Fibroblast of peridontal ligament (primary cell): ENCODE data around the gene PDE6B.
"Not testable (repeated sequence)": the region's sequence is repeated elsewhere in the genome, so short reads cannot be mapped to it uniquely, and the experiment has no call there.

ENCODE experiments used
- DNase-seq: peaks from one replicate; pipeline ENCODE4 v3.0.0-alpha.2; 2010; ENCODE audit errors: extremely low read depth

The PDE6B gene

GRCh38 chr4:704198-704891, 79.0 kb downstream of the PDE6B start:
- DNase-seq: no peak

DNA sequence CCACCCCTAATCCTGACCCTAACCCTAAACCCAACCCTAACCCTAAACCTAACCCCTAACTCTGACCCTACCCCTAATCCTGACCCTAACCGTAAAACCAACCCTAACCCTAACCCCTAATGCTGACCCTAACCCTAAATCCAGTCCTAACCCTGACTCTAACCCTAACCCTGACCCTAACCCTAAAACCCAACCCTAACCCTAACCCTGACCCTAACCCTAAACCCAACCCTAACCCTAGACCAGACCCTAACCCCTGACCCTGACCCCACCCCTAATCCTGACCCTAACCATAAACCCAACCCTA, 79.6 kb downstream of the PDE6B start:
- DNase-seq: no peak

DNA sequence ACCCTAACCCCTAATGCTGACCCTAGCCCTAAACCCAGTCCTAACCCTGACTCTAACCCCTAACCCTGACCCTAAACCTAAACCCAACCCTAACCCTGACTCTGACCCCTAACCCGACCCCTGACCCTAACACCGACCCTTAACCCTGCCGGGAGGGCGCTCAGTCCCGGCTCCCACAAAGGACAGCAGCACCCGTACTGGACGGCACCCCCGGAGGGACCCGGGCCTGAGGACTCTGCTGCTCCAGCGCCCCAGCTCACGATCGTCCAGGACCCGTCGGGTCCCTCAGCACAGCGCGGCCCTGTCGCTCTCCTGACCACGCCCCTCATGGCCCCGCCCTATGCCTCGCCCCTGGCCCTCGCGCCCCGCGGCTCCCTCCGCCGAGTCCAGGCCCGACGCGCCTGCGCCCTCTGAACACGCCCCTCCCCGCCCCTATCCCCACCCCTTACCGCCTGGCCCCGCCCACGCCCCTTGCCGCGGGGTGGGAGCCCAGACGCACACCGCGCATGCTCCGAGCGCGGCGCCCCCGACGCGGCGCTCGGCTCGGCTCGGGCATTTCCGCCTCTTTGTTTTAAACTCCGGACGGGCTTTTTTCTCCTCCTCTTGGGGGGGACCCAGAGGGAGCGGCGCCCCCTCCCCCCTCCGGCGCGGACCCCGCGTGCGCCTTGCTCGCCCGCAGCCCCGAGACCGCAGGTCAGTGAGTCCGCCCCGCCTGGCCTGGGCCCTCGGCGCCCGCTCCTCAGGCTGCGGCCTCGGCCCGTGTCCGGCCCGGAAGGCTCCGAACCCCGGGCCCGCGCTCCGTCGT, 80.1 kb downstream of the PDE6B start, which contains the start of gene PCGF3:
TSS of gene PCGF3 (plus strand) at position 555 of the 805 bp plus-strand sequence. CDS start 27,849 bp downstream, outside the sequence.
- peak; percentile 88 for DNase-seq

DNA sequence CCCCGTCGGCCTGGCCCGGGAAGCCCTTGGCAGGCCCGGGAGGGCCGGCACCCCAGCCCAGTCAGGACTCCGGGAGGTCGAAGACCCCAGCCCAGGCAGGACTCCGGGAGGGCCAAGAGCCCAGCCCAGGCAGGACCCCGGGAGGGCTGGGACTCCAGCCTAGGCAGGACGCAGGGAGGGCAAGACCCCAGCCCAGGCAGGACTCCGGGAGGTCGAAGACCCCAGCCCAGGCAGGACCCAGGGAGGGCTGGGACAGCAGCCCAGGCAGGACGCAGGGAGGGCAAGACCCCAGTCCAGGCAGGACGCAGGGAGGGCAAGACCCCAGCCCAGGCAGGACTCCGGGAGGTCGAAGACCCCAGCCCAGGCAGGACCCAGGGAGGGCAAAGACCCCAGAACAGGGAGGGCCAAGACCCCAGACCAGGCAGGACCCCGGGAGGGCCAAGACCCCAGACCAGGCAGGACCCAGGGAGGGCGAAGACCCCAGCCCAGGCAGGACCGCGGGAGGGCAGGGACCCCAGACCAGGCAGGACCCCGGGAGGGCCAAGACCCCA, 80.8 kb downstream of the PDE6B start:
- DNase-seq: not testable (repeated sequence)

- no peak for DNase-seq
Measured at GRCh38 chr4:706834-707598, 81.6 kb downstream of the PDE6B start.

GRCh38 chr4:707929-708630, 82.7 kb downstream of the PDE6B start:
- no peak for DNase-seq

GRCh38 chr4:708631-708933, 83.2 kb downstream of the PDE6B start:
- DNase-seq: no peak

DNA sequence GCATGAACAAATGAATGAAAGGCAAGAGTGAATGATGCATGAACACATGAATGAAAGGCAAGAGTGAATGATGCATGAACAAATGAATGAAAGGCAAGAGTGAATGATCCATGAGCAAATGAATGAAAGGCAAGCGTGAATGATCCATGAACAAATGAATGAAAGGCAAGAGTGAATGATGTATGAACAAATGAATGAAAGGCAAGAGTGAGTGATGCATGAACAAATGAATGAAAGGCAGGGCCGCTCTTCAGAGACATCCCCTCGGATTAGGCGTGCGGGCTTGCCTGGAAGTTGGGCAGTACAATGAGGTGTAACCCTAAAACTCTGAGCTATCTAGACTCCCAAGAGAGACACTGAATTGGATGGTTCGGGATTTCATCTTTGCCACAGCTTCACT, 84.0 kb downstream of the PDE6B start:
- DNase-seq: no peak

DNA sequence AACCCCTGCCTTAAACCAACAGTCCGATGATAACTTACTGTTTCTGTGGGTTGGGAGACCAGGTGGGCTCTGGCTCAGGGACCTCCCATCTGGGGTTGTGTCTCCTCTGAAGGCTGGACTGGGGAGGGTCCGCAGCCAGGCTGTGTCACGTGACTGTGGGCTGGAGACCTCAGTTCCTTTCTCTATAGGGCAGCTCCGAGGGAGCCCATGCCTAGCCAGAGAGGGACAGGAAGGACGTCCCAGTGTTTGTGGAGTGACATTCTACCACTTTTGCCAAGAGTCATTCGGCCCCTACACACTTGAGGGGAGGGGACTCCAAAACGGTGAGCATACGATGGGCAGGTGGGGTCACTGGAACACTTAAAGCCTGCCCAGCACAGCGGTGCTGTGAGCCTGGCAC, 84.7 kb downstream of the PDE6B start:
- no peak for DNase-seq

DNA sequence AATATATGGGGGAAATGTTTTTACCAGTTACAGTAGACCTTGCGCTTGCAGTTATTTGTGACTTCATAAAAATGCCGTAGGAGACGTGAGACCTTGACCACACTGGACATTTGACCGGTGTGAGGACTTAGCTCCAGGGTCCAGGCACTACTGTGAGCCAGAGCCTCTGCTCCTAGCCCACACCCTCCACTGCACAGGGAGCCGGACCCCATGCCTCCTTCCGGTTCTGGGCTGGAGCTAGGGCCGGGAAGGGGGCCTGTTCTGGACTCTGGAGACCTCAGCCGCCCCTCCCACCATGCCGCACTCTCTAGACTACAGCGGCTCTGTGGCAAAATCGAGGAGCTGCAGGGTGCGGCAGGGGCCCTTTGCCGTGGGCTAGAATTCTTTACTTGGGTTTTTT, 85.5 kb downstream of the PDE6B start:
- DNase-seq: no peak

- DNase-seq: no peak
Measured at GRCh38 chr4:712093-712492, 86.7 kb downstream of the PDE6B start.

GRCh38 chr4:712916-713632, 87.7 kb downstream of the PDE6B start:
- DNase-seq: no peak

DNA sequence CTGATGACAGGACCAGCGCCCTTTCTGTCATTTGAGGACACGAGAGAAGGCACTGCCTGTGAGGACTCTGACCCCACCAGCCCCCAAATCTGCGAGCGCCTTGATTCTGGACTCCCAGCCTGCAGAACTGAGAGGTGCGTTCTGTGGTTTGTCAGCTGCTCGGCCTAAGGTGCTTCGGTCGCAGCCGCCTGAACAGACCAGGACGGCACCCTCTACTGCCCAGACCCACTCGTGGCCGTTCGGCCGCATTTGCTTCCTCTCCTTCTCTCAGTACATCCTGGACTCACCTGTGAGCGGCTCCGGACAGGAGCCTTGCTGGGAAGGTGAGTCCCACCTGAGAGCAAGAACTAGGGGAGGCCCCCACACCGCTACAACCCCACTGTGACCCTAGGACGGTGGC, 88.7 kb downstream of the PDE6B start:
- no peak for DNase-seq

GRCh38 chr4:717601-718320, 92.4 kb downstream of the PDE6B start:
- DNase-seq: no peak

GRCh38 chr4:718460-718859, 93.1 kb downstream of the PDE6B start:
- DNase-seq: no peak
